ENCODE results near the gene TMEM147. TPM values are rescaled to one million over a fixed set of nuclear protein-coding genes. Genes with fewer than 3 reads are reported as not detected.

Gene TMEM147
- total RNA-seq, 8 experiments from 2014 or later = 70.4 to 130 (median 89.3) TPM

GRCh38 chr19:35525873-35526272 lies 19.6 kb upstream of the TMEM147 start:
- Histone ChIP-seq H3K27ac (no peak overlapping the region), H3K4me1 (replicated peaks in 1 of 2) (no peaks in the 10 kb centered on the region), H3K4me3 (no peak overlapping the region)
- in situ Hi-C loops (cut with MboI; ENCODE audit: low pct_unique_long_range_greater_than_20kb in 2 of 9, low sequenced_read_pairs in 9 of 9, unreplicated experiment in 9 of 9) = no loop called here
- WGBS, 10 experiments = 0 to 100% (median 51%) methylated on average over 1 to 3 of the region's 4 CpGs; no CpG with 5 or more reads in 6 of the 10 experiments
- ATAC-seq (replicated peaks in 6 of 8) = no peak

DNA sequence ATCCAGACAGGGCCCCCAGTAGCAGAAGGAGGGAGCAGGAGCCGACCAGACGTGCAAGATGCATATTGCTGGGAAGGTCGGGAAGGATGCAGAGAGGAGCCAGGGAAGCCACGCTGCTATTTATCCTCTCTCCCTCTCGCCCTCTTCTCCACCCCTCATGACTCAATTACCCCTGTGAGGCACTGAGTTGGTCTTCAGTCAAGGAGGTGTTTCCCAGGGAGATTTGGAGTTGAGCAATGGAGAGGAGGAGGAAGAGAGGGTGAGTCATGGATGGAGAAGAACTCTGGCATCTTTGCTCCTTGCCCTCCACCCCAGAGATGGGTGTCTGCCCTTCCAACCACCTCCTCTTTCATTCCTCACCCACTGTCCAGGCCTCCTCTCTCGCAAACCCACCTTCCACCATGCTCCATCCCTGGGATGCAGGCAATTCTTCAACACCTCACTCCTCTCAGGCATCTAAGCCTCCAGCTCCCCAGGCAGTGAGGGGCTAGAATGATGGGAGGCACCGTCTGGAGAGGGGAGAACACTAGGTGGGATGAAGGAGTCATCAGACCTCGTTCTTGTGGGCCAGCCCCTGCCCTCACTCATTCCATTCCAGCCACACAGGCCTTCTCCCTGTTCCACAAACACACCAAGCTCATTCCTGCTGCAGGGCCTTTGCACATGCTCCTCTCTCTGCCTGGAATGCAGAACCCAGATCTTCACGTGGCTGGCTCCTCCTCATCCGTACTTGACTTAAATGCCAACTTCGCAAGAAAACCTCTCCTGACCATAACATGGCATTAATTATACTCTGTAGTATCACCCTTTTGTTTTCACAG lies 17.0 kb upstream of the TMEM147 start, which contains the start of gene SBSN:
TSS of gene SBSN (minus strand) at position 94 of the 821 bp plus-strand sequence. CDS start at position 64, 30 bp downstream.
- Histone ChIP-seq H3K4me1 (replicated peaks in 1 of 2) (no peaks in the 10 kb centered on the region), H3K27ac (no peak within 1 kb of the TSS), H3K4me3 (no peak within 1 kb of the TSS)
- WGBS, 10 experiments = 31 to 86% (median 60%) methylated on average over 1 to 5 of the region's 11 CpGs; no CpG with 5 or more reads in 3 of the 10 experiments
- ATAC-seq (replicated peaks in 6 of 8) = peak in 2 of 8 experiments; percentile 27 to 62
- in situ Hi-C loops (cut with MboI; ENCODE audit: low pct_unique_long_range_greater_than_20kb in 2 of 9, low sequenced_read_pairs in 9 of 9, unreplicated experiment in 9 of 9) = no loop called here

GRCh38 chr19:35529241-35530218 lies 15.9 kb upstream of the TMEM147 start:
- no peak overlapping the region for H3K4me3 ChIP-seq
- ATAC-seq (replicated peaks in 6 of 8) = no peak
- no peaks in the 10 kb centered on the region for H3K4me1 ChIP-seq (replicated peaks in 1 of 2)
- in situ Hi-C loops (cut with MboI; ENCODE audit: low pct_unique_long_range_greater_than_20kb in 2 of 9, low sequenced_read_pairs in 9 of 9, unreplicated experiment in 9 of 9) = no loop called here
- WGBS, 10 experiments = 33 to 90% (median 69%) methylated on average over 2 to 7 of the region's 19 CpGs; no CpG with 5 or more reads in 3 of the 10 experiments
- no peak overlapping the region for H3K27ac ChIP-seq

GRCh38 chr19:35531291-35531690 lies 14.1 kb upstream of the TMEM147 start:
- no peak overlapping the region for H3K4me3 ChIP-seq
- WGBS, 10 experiments = 26 to 63% (median 49%) methylated on average over 3 to 4 of the region's 6 CpGs; no CpG with 5 or more reads in 4 of the 10 experiments
- in situ Hi-C loops (cut with MboI; ENCODE audit: low pct_unique_long_range_greater_than_20kb in 2 of 9, low sequenced_read_pairs in 9 of 9, unreplicated experiment in 9 of 9) = no loop called here
- ATAC-seq (replicated peaks in 6 of 8) = no peak
- no peak overlapping the region for H3K27ac ChIP-seq
- no peaks in the 10 kb centered on the region for H3K4me1 ChIP-seq (replicated peaks in 1 of 2)

DNA sequence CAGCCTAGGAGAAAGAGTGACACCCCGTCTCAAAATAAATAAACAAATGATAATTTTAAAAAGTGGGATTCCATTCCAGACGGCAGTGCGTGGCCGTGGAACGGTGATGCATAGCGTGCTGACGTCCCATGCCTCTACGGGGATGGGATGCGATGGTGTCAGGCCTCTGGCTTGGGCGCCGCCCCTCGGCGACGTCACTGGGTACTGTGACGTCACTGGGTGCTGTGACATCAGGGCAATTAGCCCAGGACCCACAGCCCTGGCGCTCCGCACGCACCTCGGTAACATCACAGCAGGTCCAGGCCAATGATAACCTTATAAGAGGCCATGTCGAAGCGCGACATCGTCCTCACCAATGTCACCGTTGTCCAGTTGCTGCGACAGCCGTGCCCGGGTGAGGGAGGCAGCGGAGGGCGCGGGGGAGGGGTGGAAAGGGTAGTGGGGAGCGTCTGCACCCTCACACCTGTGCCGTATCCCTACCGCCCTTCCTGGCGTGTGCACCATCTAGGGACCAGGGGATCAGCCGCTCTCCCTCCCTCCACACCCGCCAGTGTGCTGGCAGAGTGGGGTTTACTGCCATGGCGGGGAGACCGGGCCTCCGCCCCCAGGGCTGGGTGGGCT lies 12.1 kb upstream of the TMEM147 start, which contains the start of gene GAPDHS:
TSS of gene GAPDHS (plus strand) at position 256 of the 621 bp plus-strand sequence. CDS start at position 328, 72 bp downstream.
- in situ Hi-C loops (cut with MboI; ENCODE audit: low pct_unique_long_range_greater_than_20kb in 2 of 9, low sequenced_read_pairs in 9 of 9, unreplicated experiment in 9 of 9) = no loop called here
- no peaks in the 10 kb centered on the region for H3K4me1 ChIP-seq (replicated peaks in 1 of 2)
- 15 to 100% (median 66%) methylated on average over 1 to 7 of the region's 39 CpGs; no CpG with 5 or more reads in 6 of the 10 experiments for WGBS, 10 experiments
- H3K27ac ChIP-seq = no peak within 1 kb of the TSS
- no peak for ATAC-seq (replicated peaks in 6 of 8)
- no peak within 1 kb of the TSS for H3K4me3 ChIP-seq

GRCh38 chr19:35533822-35534392 lies 11.5 kb upstream of the TMEM147 start:
- H3K4me1 ChIP-seq (replicated peaks in 1 of 2) = no peaks in the 10 kb centered on the region
- 47 to 81% methylated on average over 5 to 17 of the region's 30 CpGs; no CpG with 5 or more reads in 8 of the 10 experiments for WGBS, 10 experiments
- H3K27ac ChIP-seq = no peak overlapping the region
- in situ Hi-C loops (cut with MboI; ENCODE audit: low pct_unique_long_range_greater_than_20kb in 2 of 9, low sequenced_read_pairs in 9 of 9, unreplicated experiment in 9 of 9) = no loop called here
- ATAC-seq (replicated peaks in 6 of 8) = peak in 3 of 8 experiments; percentile 38 to 53 (median 40)
- H3K4me3 ChIP-seq = no peak overlapping the region

- in situ Hi-C loops (cut with MboI; ENCODE audit: low pct_unique_long_range_greater_than_20kb in 2 of 9, low sequenced_read_pairs in 9 of 9, unreplicated experiment in 9 of 9) = no loop called here
- WGBS, 10 experiments = 40 to 88% (median 50%) methylated on average over 2 to 5 of the region's 10 CpGs; no CpG with 5 or more reads in 5 of the 10 experiments
- ATAC-seq (replicated peaks in 6 of 8) = no peak
- Histone ChIP-seq H3K4me3 (no peak overlapping the region), H3K27ac (no peak overlapping the region), H3K4me1 (replicated peaks in 1 of 2) (no peaks in the 10 kb centered on the region)
These were observed 10.5 kb upstream of the TMEM147 start for GRCh38 chr19:35534803-35535480.

- Histone ChIP-seq H3K27ac (no peak overlapping the region), H3K4me1 (replicated peaks in 1 of 2) (peaks cover 0 to 4% of the 10 kb centered on the region in 2 donors), H3K4me3 (no peak overlapping the region)
- in situ Hi-C loops (cut with MboI; ENCODE audit: low pct_unique_long_range_greater_than_20kb in 2 of 9, low sequenced_read_pairs in 9 of 9, unreplicated experiment in 9 of 9) = no loop called here
- ATAC-seq (replicated peaks in 6 of 8) = no peak
- 17 to 100% (median 80%) methylated on average over 1 to 4 of the region's 6 CpGs; no CpG with 5 or more reads in 3 of the 10 experiments for WGBS, 10 experiments
These were observed 6.1 kb upstream of the TMEM147 start for GRCh38 chr19:35539314-35539713.

DNA sequence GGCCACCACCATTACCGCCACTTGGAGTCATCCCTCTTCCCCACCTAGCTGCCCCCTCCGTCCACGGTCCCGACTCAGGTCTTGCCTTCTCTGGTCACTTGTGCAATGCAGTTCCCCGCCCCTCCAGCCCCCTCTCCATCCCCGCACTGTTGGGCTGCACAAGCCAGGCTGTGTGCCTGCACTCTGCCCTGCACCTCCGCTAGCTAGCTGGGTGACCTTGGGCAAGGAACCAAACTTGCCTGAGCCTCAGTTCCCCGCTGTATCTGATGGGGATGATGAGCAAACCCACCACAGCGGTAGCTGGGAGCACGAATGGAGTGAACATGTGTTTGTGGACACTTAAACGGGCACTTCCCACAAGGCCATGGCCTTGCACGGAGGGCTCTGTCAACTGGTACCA lies 5.6 kb upstream of the TMEM147 start:
- WGBS, 10 experiments = 70 to 100% (median 80%) methylated on average over 1 to 2 of the region's 12 CpGs; no CpG with 5 or more reads in 6 of the 10 experiments
- no peak for ATAC-seq (replicated peaks in 6 of 8)
- Histone ChIP-seq H3K4me3 (no peak overlapping the region), H3K27ac (no peak overlapping the region), H3K4me1 (replicated peaks in 1 of 2) (peaks cover 0 to 5% of the 10 kb centered on the region in 2 donors)
- in situ Hi-C loops (cut with MboI; ENCODE audit: low pct_unique_long_range_greater_than_20kb in 2 of 9, low sequenced_read_pairs in 9 of 9, unreplicated experiment in 9 of 9) = no loop called here

DNA sequence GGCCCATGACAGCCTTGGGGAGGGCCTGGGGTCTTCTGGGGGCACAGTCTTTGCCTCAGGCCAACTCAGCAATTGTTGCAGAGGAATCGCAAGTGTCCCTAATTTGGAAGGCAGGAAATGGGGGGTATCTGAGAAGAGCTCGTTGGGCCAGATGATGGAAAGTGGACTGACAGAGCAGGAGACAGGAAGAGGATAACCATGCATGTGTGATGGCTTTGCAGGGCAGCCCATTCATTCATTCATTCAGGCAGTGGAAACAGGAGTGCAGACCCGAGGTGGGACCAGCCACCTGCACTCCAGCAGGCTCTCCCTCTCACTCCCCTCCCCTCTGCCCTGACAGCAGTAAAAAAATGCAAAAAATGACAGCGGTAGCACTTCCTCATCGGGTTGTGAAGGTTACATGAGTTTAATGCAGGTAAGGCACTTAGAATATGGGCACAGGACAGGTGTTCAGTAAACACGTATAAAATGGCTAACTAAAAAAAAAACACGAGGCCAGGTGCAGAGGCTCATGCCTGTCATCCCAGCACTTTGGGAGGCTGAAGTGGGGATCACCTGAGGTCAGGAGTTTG lies 5.0 kb upstream of the TMEM147 start:
- in situ Hi-C loops (cut with MboI; ENCODE audit: low pct_unique_long_range_greater_than_20kb in 2 of 9, low sequenced_read_pairs in 9 of 9, unreplicated experiment in 9 of 9) = no loop called here
- Histone ChIP-seq H3K4me3 (no peak overlapping the region), H3K4me1 (replicated peaks in 1 of 2) (peaks cover 0 to 5% of the 10 kb centered on the region in 2 donors), H3K27ac (no peak overlapping the region)
- WGBS, 10 experiments = 73 to 100% (median 88%) methylated on average over 1 to 5 of the region's 7 CpGs; no CpG with 5 or more reads in 4 of the 10 experiments
- no peak for ATAC-seq (replicated peaks in 6 of 8)

DNA sequence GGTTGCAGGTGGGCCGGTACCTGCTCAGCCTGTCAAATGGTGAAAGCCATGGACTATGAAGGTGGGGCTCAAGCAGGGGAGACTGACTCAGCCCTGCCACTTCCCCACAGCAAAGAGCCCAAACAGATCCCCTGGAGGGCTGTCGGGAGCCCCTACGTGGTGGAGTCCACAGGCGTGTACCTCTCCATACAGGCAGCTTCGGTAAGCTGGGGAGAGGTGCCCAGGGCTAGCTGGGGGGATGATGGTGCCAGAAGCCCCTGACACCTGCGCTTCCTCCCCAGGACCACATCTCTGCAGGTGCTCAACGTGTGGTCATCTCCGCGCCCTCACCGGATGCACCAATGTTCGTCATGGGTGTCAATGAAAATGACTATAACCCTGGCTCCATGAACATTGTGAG lies 3.2 kb upstream of the TMEM147 start:
- ATAC-seq (replicated peaks in 6 of 8) = no peak
- Histone ChIP-seq H3K4me1 (replicated peaks in 1 of 2) (peaks cover 6 to 12% of the 10 kb centered on the region in 2 donors), H3K4me3 (no peak overlapping the region), H3K27ac (no peak overlapping the region)
- in situ Hi-C loops (cut with MboI; ENCODE audit: low pct_unique_long_range_greater_than_20kb in 2 of 9, low sequenced_read_pairs in 9 of 9, unreplicated experiment in 9 of 9) = no loop called here
- 84 to 100% (median 100%) methylated on average over 1 to 5 of the region's 11 CpGs; no CpG with 5 or more reads in 7 of the 10 experiments for WGBS, 10 experiments

Measured in motor neuron (in vitro differentiated cells).